GM18861 (cell line): ENCODE results near the gene BACH2.
"Not testable (repeated sequence)": the region's sequence is repeated elsewhere in the genome, so short reads cannot be mapped to it uniquely, and the experiment has no call there.

Experiments used
- ATAC-seq: cut with Tn5 transposase; IDR thresholded peaks from one replicate; pipeline ENCODE4 v1.9.1; 2021; ENCODE audit not compliant: unreplicated experiment

Gene BACH2

DNA sequence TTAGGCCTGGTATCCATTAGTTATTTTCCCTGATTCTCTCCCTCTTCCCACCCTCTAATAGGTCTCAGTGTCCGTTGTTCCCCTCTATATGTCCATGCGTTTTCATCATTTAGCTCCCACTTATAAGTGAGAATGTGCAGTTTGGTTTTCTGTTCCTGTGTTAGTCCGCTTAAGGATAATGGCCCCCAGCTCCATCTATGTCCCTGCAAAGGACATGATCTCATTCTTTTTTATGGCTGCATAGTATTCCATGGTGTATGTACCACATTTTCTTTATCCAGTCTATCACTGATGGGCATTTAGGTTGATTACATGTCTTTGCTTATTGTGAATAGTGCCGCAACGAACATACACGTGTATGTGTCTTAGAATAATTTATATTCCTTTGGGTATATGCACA is 14.4 kb downstream of the BACH2 start:
- ATAC-seq: not testable (repeated sequence)

DNA sequence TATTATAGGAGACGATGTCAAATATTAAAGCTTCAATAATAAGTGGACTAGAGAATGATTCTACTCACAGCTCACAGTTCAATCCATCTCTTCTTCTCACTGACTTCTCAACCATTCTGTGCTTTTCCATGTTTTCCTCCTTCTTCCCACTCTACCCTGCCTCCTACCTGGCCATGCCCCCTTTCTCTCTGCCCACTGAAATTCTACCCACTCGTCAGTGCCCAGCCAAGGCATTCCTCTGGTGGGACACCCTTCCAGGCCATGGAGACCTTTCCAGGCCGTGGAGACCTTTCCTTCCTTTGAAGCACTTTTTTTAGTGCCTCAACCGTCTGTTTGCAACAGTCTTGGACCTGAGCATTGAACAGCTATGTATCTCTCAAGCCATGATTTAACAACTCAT is 18.5 kb downstream of the BACH2 start:
- ATAC-seq: no peak

DNA sequence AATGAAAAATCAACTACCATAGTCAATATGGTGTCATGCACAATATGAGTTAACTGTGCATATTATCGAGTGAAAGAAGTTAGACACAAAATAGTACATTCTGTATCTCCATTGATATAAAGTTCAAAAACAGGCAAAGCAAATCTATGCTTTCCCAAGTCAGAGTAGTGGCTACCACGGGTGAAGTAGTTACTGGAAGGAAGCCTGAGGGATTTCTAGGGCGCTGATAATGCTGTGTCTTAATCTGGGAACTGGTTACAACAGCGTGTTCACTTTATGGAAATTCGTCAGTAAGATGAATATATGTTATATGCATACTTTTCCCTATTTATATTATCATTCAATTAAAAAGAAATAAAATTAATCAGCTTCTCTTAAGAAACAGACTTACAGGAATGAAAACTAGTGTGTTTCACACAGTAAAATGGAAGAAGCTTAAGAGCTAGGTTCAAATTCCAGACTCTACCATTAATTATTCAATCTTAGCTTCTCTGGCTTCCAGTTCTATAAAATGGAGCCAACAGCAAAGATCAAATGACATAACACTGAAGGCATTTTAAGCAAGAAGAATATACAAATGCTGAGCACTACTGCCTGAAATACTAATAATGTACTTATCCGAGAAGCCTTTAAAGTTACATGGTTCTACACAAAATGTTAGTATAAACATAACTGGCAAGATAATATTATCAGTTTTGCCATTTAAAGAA is 19.2 kb downstream of the BACH2 start:
- no peak for ATAC-seq

- ATAC-seq: no peak
Measured at GRCh38 chr6:90274451-90275030, 22.1 kb downstream of the BACH2 start.

- no peak for ATAC-seq
Measured at GRCh38 chr6:90273863-90274262, 22.8 kb downstream of the BACH2 start.

DNA sequence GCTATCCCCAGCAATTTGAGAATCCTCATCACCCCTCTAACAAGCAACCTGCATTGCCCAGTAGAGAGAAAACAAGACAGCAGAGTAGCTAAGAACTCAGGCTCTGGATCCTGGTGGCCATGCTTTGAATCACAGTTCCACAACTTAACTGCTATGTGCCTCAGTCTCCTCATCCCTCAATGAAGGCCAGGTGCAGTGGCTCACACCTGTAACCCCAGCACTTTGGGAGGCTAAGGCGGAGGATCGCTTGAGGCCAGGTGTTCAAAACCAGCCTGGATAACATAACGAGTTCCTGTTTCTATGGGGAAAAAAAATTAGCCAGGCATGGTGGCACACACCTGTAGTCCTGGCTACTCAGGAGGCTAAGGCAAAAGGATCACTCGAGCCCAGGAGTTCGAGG is 23.7 kb downstream of the BACH2 start:
- no peak for ATAC-seq

DNA sequence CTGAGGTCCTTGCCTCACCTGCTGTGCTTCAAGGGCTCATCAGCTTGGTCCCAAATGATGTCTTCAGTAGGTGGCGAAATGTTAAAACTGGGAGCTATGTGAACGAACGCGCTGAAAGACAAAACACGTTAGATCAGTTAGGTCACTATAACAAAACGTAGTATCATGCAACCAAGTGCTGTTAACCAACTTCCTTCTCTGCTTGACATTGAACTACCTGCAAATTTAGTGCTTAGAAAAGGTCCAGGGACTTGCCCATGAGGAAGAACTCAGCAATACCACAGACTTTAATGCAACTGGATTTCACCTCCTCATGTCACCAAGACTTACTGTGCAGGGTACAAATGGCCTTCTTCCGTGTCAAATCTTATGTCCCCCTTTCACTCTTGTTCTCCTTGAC is 24.8 kb downstream of the BACH2 start:
- no peak for ATAC-seq

GRCh38 chr6:90269334-90269733 is 27.3 kb downstream of the BACH2 start:
- ATAC-seq: no peak

- no peak for ATAC-seq
Measured at GRCh38 chr6:90268178-90268577, 28.5 kb downstream of the BACH2 start.

DNA sequence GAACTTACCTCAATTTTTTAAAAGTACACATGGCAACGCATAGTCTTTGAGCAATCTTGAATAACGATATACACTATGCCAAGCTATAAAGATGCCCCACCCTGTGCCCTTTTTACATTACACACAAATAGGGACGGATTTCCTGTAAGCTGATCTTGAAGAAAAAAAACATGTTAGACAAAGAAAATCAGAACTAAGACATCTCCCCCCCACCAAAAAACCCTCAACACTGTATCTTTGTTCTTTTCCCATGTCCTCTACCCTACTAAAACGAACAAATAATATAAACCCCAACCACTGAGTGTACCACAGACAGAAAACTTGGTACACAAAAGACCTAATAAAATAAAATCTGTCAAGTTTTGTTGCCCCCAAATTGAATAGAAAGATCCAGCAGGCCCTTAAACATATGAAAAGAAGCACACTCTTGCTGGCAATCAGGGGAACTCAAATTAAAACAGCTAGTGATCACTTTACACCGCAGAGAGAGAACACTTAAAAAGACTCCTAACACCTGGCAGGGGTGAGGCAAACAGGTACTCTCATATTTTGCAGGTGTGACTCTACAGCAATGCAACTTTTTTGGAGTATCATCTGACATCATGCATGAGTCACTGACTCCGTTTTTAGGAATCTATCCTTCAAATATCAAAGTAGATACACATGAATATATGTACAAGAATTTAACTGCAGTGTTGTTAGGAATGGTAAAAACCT is 29.6 kb downstream of the BACH2 start:
- ATAC-seq: no peak

- no peak for ATAC-seq
Measured at GRCh38 chr6:90264561-90264960, 32.1 kb downstream of the BACH2 start.

DNA sequence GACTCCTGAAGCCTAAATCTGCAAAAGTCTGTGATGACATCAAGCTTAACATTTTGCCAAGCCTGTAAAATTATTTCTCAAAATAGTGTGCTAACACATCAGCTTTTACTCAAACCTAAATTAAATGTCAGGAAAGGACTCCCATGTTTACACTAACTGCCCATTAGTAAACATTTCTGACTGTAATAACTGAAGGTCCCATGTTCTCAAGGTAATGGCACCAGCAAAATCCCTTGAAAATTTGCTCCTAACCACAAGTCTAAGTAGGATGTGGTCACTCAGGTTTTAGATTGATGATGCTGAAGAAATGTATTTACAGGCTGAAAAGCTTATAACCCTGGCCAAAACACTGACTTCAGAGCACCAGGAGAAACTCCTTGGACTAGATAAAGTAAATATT is 33.0 kb downstream of the BACH2 start:
- no peak for ATAC-seq

GRCh38 chr6:90261801-90262200 is 34.8 kb downstream of the BACH2 start:
- no peak for ATAC-seq

DNA sequence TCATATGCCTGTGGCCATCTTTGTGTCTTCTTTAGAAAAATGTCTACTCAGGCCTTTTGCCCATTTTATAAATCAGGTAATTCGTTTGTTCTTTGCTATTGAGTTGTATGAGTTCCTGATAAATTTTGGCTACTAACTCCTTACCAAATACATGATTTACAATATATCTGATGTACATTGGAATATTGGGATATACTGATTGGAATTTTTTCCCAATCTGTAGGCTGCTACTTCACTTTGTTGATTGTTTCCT is 39.2 kb downstream of the BACH2 start:
- no peak for ATAC-seq

DNA sequence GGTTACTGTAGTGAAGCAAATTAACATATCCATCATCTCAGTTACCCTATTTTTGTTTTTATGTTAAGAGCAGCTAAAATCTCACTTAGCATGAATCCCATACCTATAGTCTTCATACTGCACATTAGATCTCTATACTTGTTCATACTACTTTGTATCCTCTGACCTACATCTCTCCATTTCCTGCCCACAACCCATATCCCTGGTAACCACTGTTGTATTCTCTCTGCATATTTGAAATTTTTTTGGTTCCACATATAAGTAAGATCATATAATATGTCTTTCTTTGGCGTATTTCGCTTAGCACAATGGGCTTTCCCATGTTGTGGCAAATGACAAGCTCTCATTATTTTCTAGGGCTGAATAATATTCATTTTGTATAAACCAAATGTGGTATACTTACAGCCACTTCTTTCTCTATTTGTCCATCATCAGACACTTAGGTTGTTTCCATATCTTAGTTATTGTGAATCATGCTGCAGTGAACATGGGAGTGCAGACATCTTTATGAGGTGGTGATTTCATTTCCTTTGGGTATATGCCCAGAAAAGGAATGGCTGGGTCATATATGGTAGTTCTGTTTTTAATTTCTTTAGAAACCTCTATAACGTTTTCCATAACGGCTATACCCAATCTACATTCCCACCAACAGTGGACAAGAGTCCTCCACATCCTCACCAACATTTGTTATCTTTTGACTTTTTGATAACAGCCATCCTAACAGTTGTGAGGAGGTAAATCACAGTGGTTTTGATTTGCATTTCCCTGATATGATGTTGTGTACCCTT is 39.8 kb downstream of the BACH2 start:
- ATAC-seq: no peak

DNA sequence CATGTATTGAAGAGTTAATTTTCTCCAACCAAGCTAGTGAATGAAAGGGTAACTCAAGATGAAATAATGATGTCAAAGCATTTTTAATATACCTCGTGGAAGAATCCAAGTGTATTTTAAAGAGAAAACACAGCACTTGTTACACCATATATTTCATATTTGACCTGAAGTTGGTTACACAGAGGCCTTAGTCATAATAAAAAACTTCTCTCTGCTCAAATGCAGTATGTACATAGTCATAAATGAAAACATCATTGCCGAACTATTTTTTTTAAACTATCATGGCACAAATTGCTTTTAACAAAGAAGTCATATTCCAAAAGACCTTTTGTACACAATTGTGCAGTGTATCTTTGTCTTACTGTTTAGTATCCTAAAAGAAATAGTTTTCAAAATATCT is 43.0 kb downstream of the BACH2 start:
- ATAC-seq: no peak

DNA sequence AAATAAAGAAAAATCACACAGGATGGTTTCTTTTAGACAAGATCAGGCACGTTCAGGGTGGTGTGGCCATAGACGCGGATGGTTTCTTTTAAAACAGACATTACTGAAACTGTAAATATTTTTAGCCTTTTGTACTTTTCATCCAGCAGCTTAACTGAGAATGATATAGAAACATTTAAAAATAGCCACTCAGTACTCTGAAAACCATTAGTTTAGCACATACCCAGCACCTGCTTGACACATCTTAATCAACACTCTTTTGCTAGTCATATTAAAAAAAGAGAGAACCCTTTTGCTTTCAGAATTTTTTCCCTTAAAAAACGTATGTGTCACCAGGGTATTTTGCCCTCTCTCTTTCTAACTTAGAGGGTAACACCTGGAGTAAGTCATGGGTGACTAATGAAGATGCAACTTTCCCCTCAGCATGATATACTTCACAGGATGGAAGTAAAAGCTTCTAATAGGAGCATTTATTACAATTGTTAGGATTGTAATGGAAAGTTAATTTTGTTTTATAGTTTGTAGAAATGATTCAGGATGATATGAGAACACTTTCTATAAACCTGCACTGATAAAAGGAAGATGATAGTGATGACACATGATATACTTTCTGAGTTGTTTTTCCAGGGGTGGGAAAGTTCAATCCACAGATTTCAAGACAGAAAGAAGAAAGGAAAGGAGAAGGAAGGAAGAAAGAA is 45.2 kb downstream of the BACH2 start:
- peak; percentile 89 for ATAC-seq

- no peak for ATAC-seq
Measured at GRCh38 chr6:90250405-90250804, 46.2 kb downstream of the BACH2 start.

DNA sequence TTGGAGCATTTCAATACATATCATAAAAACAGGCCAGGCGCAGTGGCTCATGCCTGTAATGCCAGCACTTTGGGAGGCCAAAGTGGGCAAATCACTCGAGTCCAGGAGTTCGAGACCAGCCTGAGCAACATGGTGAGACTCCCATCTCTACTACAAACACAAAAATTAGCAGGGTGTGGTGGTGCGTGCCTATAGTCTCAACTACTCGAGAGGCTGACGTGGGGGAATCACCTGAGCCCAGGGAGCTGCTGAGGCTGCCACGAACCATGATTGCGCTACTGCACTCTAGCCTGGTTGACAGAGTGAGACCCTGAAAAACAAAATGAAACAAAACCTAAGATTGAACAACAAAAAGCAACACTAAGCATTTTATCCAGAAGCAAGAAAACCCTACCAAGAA is 47.2 kb downstream of the BACH2 start:
- no peak for ATAC-seq

DNA sequence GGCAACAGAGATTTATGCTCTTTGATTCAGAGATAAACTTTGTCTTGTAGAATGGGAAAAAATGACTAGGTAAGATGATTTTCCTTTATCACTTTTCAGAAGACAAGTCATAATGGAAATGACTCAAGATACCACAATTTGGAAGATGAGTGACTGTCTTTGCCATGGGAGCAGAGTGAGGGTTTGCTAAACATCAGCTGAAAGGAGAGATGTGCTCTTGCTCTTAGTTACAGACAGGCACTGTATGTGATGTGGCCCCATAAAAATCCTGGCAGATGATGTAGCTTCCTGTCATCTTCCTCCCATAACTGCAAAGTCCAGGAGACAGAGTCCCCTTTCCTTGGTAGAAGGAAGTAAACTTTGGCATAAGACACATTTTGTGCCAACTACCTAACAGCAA is 47.6 kb downstream of the BACH2 start:
- no peak for ATAC-seq

GRCh38 chr6:90247262-90247661 is 49.4 kb downstream of the BACH2 start:
- no peak for ATAC-seq
